SU-DHL-6 (cell line): ENCODE data around the gene CD109.

ENCODE experiments used
- H2AFZ ChIP-seq: fragments of 200-600 bp; sonication (generic); 2 replicates; pipeline ENCODE4 v1.6.1; 2014; ENCODE audit warnings: low read depth, mild to moderate bottlenecking, moderate library complexity, mixed read lengths, antibody characterized with exemption, low read length; ENCODE audit not compliant: severe bottlenecking
- H3F3A ChIP-seq: fragments of 200-600 bp; shearing (Covaris generic); 2 replicates; pipeline ENCODE4 v1.6.0; 2016; ENCODE audit warnings: antibody characterized with exemption, mild to moderate bottlenecking; ENCODE audit not compliant: insufficient read depth
- H3K27ac ChIP-seq: fragments of 200-600 bp; sonication (generic); 2 replicates; pipeline ENCODE4 v1.5.1; 2016; ENCODE audit warnings: low read depth, mild to moderate bottlenecking, low read length, moderate library complexity, mixed read lengths
- H3K27me3 ChIP-seq: fragments of 200-600 bp; sonication (generic), shearing (Covaris generic); 2 replicates; pipeline ENCODE4 v1.6.0; 2014; ENCODE audit warnings: mild to moderate bottlenecking, low read length
- H3K36me3 ChIP-seq: fragments of 200-600 bp; sonication (generic); 2 replicates; pipeline ENCODE4 v1.6.1; 2014; ENCODE audit warnings: mild to moderate bottlenecking, low read length, mixed read lengths
- H3K4me2 ChIP-seq: fragments of 300-600, 200-600 bp; shearing (Covaris generic), sonication (generic); 2 replicates; pipeline ENCODE4 v1.6.0; 2014; ENCODE audit warnings: low read length, low read depth, mild to moderate bottlenecking; ENCODE audit not compliant: poor library complexity, severe bottlenecking
- H3K4me3 ChIP-seq: fragments of 200-600 bp; sonication (generic); 2 replicates; pipeline ENCODE4 v1.5.1; 2014; ENCODE audit warnings: antibody characterized with exemption, low read length, mild to moderate bottlenecking, mixed read lengths; ENCODE audit not compliant: insufficient read depth, poor library complexity, severe bottlenecking
- H3K79me2 ChIP-seq: fragments of 200-600 bp; sonication (generic); 2 replicates; pipeline ENCODE4 v1.6.1; 2014; ENCODE audit warnings: mild to moderate bottlenecking, low read length, moderate library complexity; ENCODE audit not compliant: insufficient read depth
- H3K9ac ChIP-seq: fragments of 200-600 bp; sonication (generic); 2 replicates; pipeline ENCODE4 v1.7.0; 2014; ENCODE audit warnings: mild to moderate bottlenecking, low read length
- H3K9me2 ChIP-seq: fragments of 200-600 bp; sonication (generic); replicated peaks from 2 replicates; pipeline ENCODE4 v1.6.1; 2014; ENCODE audit warnings: low read length; ENCODE audit not compliant: insufficient read depth
- H3K9me3 ChIP-seq: fragments of 200-600 bp; sonication (generic); 2 replicates; pipeline ENCODE4 v1.6.1; 2014; ENCODE audit warnings: low read length, mixed read lengths; ENCODE audit not compliant: insufficient read depth
- H4K20me1 ChIP-seq: fragments of 200-600 bp; sonication (generic); 2 replicates; pipeline ENCODE4 v1.6.1; 2014; ENCODE audit warnings: low read depth, mild to moderate bottlenecking, antibody characterized with exemption, low read length, moderate library complexity, mixed read lengths
- CTCF ChIP-seq: fragments of 200-600 bp; sonication (generic); IDR thresholded peaks from one replicate; pipeline ENCODE4 v1.5.1; 2017; ENCODE audit warnings: antibody characterized with exemption, mild to moderate bottlenecking, low read length, moderate library complexity; ENCODE audit not compliant: insufficient read depth, poor library complexity, severe bottlenecking
- EZH2phosphoT487 ChIP-seq: fragments of 200-600 bp; sonication (generic), shearing (Covaris generic); conservative IDR thresholded peaks from 2 replicates; pipeline ENCODE4 v1.6.1; 2018; ENCODE audit warnings: mild to moderate bottlenecking, antibody characterized with exemption, low read length, moderate library complexity, mixed read lengths

CD109 gene

GRCh38 chr6:73688351-73688750, 7.7 kb upstream of the CD109 start:
- H2AFZ ChIP-seq, result no peak overlapping the region
- H3K9me3 ChIP-seq, result no peaks in the 10 kb centered on the region
- no peak overlapping the region for H3K9ac ChIP-seq
- no peak overlapping the region for H3K4me2 ChIP-seq
- H3K27me3 ChIP-seq, result no peaks in the 10 kb centered on the region
- H3K4me3 ChIP-seq, result no peak overlapping the region
- no peaks in the 10 kb centered on the region for H3K36me3 ChIP-seq
- H3K9me2 ChIP-seq, result no peaks in the 10 kb centered on the region
- no peaks in the 10 kb centered on the region for H3K79me2 ChIP-seq
- H3F3A ChIP-seq, result no peaks in the 10 kb centered on the region
- no peak overlapping the region for H3K27ac ChIP-seq
- H4K20me1 ChIP-seq, result no peaks in the 10 kb centered on the region
- TF ChIP-seq CTCF, result no peak
- TF ChIP-seq EZH2phosphoT487, result no peak

- no peak overlapping the region for H3K4me2 ChIP-seq
- H3F3A ChIP-seq, result no peaks in the 10 kb centered on the region
- no peak overlapping the region for H3K4me3 ChIP-seq
- no peak overlapping the region for H3K9ac ChIP-seq
- no peaks in the 10 kb centered on the region for H3K79me2 ChIP-seq
- H3K27ac ChIP-seq, result no peak overlapping the region
- H4K20me1 ChIP-seq, result no peaks in the 10 kb centered on the region
- no peak overlapping the region for H2AFZ ChIP-seq
- H3K9me2 ChIP-seq, result no peaks in the 10 kb centered on the region
- no peaks in the 10 kb centered on the region for H3K9me3 ChIP-seq
- no peaks in the 10 kb centered on the region for H3K27me3 ChIP-seq
- H3K36me3 ChIP-seq, result no peaks in the 10 kb centered on the region
- TF ChIP-seq EZH2phosphoT487 (no peak), CTCF (no peak)
Observed at GRCh38 chr6:73690056-73690455, 5.9 kb upstream of the CD109 start.

- H3K9ac ChIP-seq, result no peak overlapping the region
- H3K4me2 ChIP-seq, result no peak overlapping the region
- H3K9me3 ChIP-seq, result no peaks in the 10 kb centered on the region
- no peaks in the 10 kb centered on the region for H4K20me1 ChIP-seq
- H2AFZ ChIP-seq, result no peak overlapping the region
- no peaks in the 10 kb centered on the region for H3K9me2 ChIP-seq
- no peaks in the 10 kb centered on the region for H3F3A ChIP-seq
- H3K27me3 ChIP-seq, result no peaks in the 10 kb centered on the region
- H3K27ac ChIP-seq, result no peak overlapping the region
- H3K4me3 ChIP-seq, result no peak overlapping the region
- H3K79me2 ChIP-seq, result no peaks in the 10 kb centered on the region
- TF ChIP-seq EZH2phosphoT487, result no peak
- no peak for TF ChIP-seq CTCF
- no peaks in the 10 kb centered on the region for H3K36me3 ChIP-seq
Observed at GRCh38 chr6:73691512-73691911, 4.5 kb upstream of the CD109 start.
